ENCODE data around the gene RNF213.

The RNF213 gene

GRCh38 chr17:80348551-80349150 is 88.0 kb downstream of the RNF213 start:
- Histone ChIP-seq H4K8ac (ENCODE audit: low read depth, low read length) (no peak overlapping the region), H3K23ac (ENCODE audit: low read length) (no peak overlapping the region), H2BK12ac (ENCODE audit: low read length) (no peak overlapping the region), H3K9me3 (ENCODE audit: insufficient read depth, low read depth, low read length) (peaks cover 7% of the 10 kb centered on the region), H3K4me1 (ENCODE audit: control insufficient read depth in 1 of 2, insufficient read depth in 2 of 2, low read length in 2 of 2) (no peaks in the 10 kb centered on the region), H3K4me3 (ENCODE audit: low read depth, low read length) (no peak overlapping the region), H4K91ac (ENCODE audit: low read depth, low read length) (no peak overlapping the region), H2BK5ac (ENCODE audit: low read depth, low read length, poor library complexity) (no peak overlapping the region), H3K79me2 (ENCODE audit: control insufficient read depth, insufficient read depth, low read length, poor library complexity) (no peaks in the 10 kb centered on the region), H3K9ac (ENCODE audit: low read length) (no peak overlapping the region), H3K36me3 (ENCODE audit: control insufficient read depth in 1 of 2, insufficient read depth in 2 of 2, low read length in 2 of 2) (peaks cover 66 to 69% of the 10 kb centered on the region in 2 experiments), H2BK120ac (ENCODE audit: insufficient read depth, low read length, poor library complexity) (no peak overlapping the region), H2AK5ac (ENCODE audit: low read length) (no peak overlapping the region), H3K27ac (ENCODE audit: low read depth, low read length) (no peak overlapping the region), H3K14ac (ENCODE audit: low read length) (no peak overlapping the region), H3K79me1 (ENCODE audit: low read length) (no peaks in the 10 kb centered on the region), H3K4me2 (ENCODE audit: low read length) (no peak overlapping the region), H3K4ac (ENCODE audit: low read depth, low read length) (no peak overlapping the region), H3K18ac (ENCODE audit: low read length) (no peak overlapping the region), H3K27me3 (ENCODE audit: insufficient read depth, low read length) (no peaks in the 10 kb centered on the region), H2AFZ (ENCODE audit: insufficient read depth, low read length, poor library complexity) (no peak overlapping the region), H4K12ac (ENCODE audit: low read depth, low read length) (no peak overlapping the region)
- WGBS (ENCODE audit: extremely low coverage, insufficient coverage, insufficient read length), result no CpG with 5 or more reads among the region's 18 CpGs
- no peak for DNase-seq

DNA sequence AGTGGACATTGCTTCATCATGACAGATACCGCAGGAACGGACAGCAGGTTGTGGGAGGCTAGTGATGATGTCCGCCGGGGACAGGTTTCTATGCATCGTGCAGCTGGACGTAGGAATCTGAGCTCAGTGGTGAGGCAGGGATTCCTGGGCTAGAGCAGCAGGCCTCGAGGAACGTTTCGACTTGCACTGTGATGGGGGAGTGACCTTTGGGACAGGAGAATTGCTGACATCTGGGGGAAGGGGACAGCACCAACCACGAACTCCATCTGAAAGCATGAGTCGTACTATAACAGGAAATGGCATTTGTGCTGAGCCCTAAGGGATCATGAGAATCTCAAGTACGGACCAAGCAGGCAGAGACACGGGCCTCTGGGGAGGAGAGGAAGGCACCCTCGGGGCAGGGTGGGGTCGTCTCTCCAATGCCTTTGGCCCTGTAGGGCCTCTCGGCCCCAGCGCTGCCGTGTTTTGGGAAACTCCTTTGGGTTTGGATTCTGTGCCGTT is 88.5 kb downstream of the RNF213 start:
- no peak overlapping the region for H3K9ac ChIP-seq (ENCODE audit: low read length)
- H4K91ac ChIP-seq (ENCODE audit: low read depth, low read length), result no peak overlapping the region
- H2BK120ac ChIP-seq (ENCODE audit: insufficient read depth, low read length, poor library complexity), result no peak overlapping the region
- H4K12ac ChIP-seq (ENCODE audit: low read depth, low read length), result no peak overlapping the region
- H3K4me2 ChIP-seq (ENCODE audit: low read length), result no peak overlapping the region
- no peak overlapping the region for H3K23ac ChIP-seq (ENCODE audit: low read length)
- no peaks in the 10 kb centered on the region for H3K4me1 ChIP-seq (ENCODE audit: control insufficient read depth in 1 of 2, insufficient read depth in 2 of 2, low read length in 2 of 2)
- H3K27ac ChIP-seq (ENCODE audit: low read depth, low read length), result no peak overlapping the region
- H3K9me3 ChIP-seq (ENCODE audit: insufficient read depth, low read depth, low read length), result peaks cover 7% of the 10 kb centered on the region
- no peaks in the 10 kb centered on the region for H3K79me1 ChIP-seq (ENCODE audit: low read length)
- peak; percentile 38 to 49 for DNase-seq
- no peaks in the 10 kb centered on the region for H3K27me3 ChIP-seq (ENCODE audit: insufficient read depth, low read length)
- peaks cover 67 to 72% of the 10 kb centered on the region in 2 experiments for H3K36me3 ChIP-seq (ENCODE audit: control insufficient read depth in 1 of 2, insufficient read depth in 2 of 2, low read length in 2 of 2)
- no peak overlapping the region for H2BK12ac ChIP-seq (ENCODE audit: low read length)
- H3K4me3 ChIP-seq (ENCODE audit: low read depth, low read length), result no peak overlapping the region
- no peak overlapping the region for H2AK5ac ChIP-seq (ENCODE audit: low read length)
- no peak overlapping the region for H3K18ac ChIP-seq (ENCODE audit: low read length)
- H4K8ac ChIP-seq (ENCODE audit: low read depth, low read length), result no peak overlapping the region
- no peak overlapping the region for H2BK5ac ChIP-seq (ENCODE audit: low read depth, low read length, poor library complexity)
- no peaks in the 10 kb centered on the region for H3K79me2 ChIP-seq (ENCODE audit: control insufficient read depth, insufficient read depth, low read length, poor library complexity)
- no CpG with 5 or more reads among the region's 19 CpGs for WGBS (ENCODE audit: extremely low coverage, insufficient coverage, insufficient read length)
- H3K14ac ChIP-seq (ENCODE audit: low read length), result no peak overlapping the region
- H2AFZ ChIP-seq (ENCODE audit: insufficient read depth, low read length, poor library complexity), result no peak overlapping the region
- H3K4ac ChIP-seq (ENCODE audit: low read depth, low read length), result no peak overlapping the region

GRCh38 chr17:80349751-80350150 is 89.1 kb downstream of the RNF213 start:
- Histone ChIP-seq H4K8ac (ENCODE audit: low read depth, low read length) (no peak overlapping the region), H3K36me3 (ENCODE audit: control insufficient read depth in 1 of 2, insufficient read depth in 2 of 2, low read length in 2 of 2) (peaks cover 68 to 74% of the 10 kb centered on the region in 2 experiments), H3K23ac (ENCODE audit: low read length) (no peak overlapping the region), H3K4me1 (ENCODE audit: control insufficient read depth in 1 of 2, insufficient read depth in 2 of 2, low read length in 2 of 2) (no peaks in the 10 kb centered on the region), H2AK5ac (ENCODE audit: low read length) (no peak overlapping the region), H3K79me2 (ENCODE audit: control insufficient read depth, insufficient read depth, low read length, poor library complexity) (no peaks in the 10 kb centered on the region), H3K18ac (ENCODE audit: low read length) (no peak overlapping the region), H3K27me3 (ENCODE audit: insufficient read depth, low read length) (no peaks in the 10 kb centered on the region), H4K12ac (ENCODE audit: low read depth, low read length) (no peak overlapping the region), H3K4me3 (ENCODE audit: low read depth, low read length) (no peak overlapping the region), H3K27ac (ENCODE audit: low read depth, low read length) (no peak overlapping the region), H3K14ac (ENCODE audit: low read length) (no peak overlapping the region), H2AFZ (ENCODE audit: insufficient read depth, low read length, poor library complexity) (no peak overlapping the region), H2BK120ac (ENCODE audit: insufficient read depth, low read length, poor library complexity) (no peak overlapping the region), H3K9ac (ENCODE audit: low read length) (no peak overlapping the region), H3K4me2 (ENCODE audit: low read length) (no peak overlapping the region), H4K91ac (ENCODE audit: low read depth, low read length) (no peak overlapping the region), H2BK5ac (ENCODE audit: low read depth, low read length, poor library complexity) (no peak overlapping the region), H3K79me1 (ENCODE audit: low read length) (no peaks in the 10 kb centered on the region), H2BK12ac (ENCODE audit: low read length) (no peak overlapping the region), H3K4ac (ENCODE audit: low read depth, low read length) (no peak overlapping the region), H3K9me3 (ENCODE audit: insufficient read depth, low read depth, low read length) (peaks cover 7% of the 10 kb centered on the region)
- WGBS (ENCODE audit: extremely low coverage, insufficient coverage, insufficient read length), result no CpG with 5 or more reads among the region's 18 CpGs
- DNase-seq, result no peak

DNA sequence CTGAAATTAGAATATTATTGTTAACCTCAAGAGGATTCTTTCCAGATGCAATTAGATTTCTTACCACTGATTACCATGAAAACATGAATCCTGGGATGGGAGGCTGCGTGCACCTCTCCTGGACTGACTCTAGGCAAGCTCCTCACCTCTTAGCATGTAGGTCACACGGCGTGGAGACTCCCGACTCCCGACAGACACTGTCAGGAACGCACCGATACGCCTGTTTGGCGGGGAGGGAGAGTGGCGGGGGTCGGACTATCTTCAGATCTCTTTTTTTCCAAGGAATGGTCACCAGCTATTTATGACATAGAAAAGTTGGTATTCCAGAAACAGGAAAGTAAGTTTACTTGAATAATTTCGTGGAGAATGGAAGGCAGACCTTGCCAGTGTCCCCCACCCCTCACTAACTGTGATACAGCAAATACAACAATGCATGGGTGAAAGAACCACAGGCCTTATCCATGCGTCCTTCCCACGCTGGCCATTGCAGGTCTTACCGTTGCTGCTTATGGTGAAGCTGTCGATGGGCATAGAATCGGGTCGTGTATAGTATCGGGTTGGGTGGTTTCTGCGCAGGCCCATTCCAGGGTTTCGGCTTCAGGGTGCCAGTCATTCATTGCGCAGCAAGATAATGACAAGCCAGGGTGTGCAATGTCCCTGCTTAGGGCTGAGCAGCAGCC is 91.7 kb downstream of the RNF213 start:
- no peak overlapping the region for H3K27ac ChIP-seq (ENCODE audit: low read depth, low read length)
- H3K36me3 ChIP-seq (ENCODE audit: control insufficient read depth in 1 of 2, insufficient read depth in 2 of 2, low read length in 2 of 2), result peaks cover 46 to 56% of the 10 kb centered on the region in 2 experiments
- no peak overlapping the region for H2AFZ ChIP-seq (ENCODE audit: insufficient read depth, low read length, poor library complexity)
- no peak overlapping the region for H3K4ac ChIP-seq (ENCODE audit: low read depth, low read length)
- H2BK120ac ChIP-seq (ENCODE audit: insufficient read depth, low read length, poor library complexity), result no peak overlapping the region
- no peak overlapping the region for H4K8ac ChIP-seq (ENCODE audit: low read depth, low read length)
- no peaks in the 10 kb centered on the region for H3K79me1 ChIP-seq (ENCODE audit: low read length)
- no peak overlapping the region for H3K23ac ChIP-seq (ENCODE audit: low read length)
- no peak overlapping the region for H3K4me3 ChIP-seq (ENCODE audit: low read depth, low read length)
- H3K14ac ChIP-seq (ENCODE audit: low read length), result no peak overlapping the region
- no peak overlapping the region for H4K12ac ChIP-seq (ENCODE audit: low read depth, low read length)
- H3K4me2 ChIP-seq (ENCODE audit: low read length), result no peak overlapping the region
- no peaks in the 10 kb centered on the region for H3K9me3 ChIP-seq (ENCODE audit: insufficient read depth, low read depth, low read length)
- WGBS (ENCODE audit: extremely low coverage, insufficient coverage, insufficient read length), result no CpG with 5 or more reads among the region's 22 CpGs
- no peaks in the 10 kb centered on the region for H3K79me2 ChIP-seq (ENCODE audit: control insufficient read depth, insufficient read depth, low read length, poor library complexity)
- no peaks in the 10 kb centered on the region for H3K27me3 ChIP-seq (ENCODE audit: insufficient read depth, low read length)
- H3K9ac ChIP-seq (ENCODE audit: low read length), result no peak overlapping the region
- no peak for DNase-seq
- no peak overlapping the region for H3K18ac ChIP-seq (ENCODE audit: low read length)
- H3K4me1 ChIP-seq (ENCODE audit: control insufficient read depth in 1 of 2, insufficient read depth in 2 of 2, low read length in 2 of 2), result no peaks in the 10 kb centered on the region
- H2BK12ac ChIP-seq (ENCODE audit: low read length), result no peak overlapping the region
- H2BK5ac ChIP-seq (ENCODE audit: low read depth, low read length, poor library complexity), result no peak overlapping the region
- no peak overlapping the region for H4K91ac ChIP-seq (ENCODE audit: low read depth, low read length)
- no peak overlapping the region for H2AK5ac ChIP-seq (ENCODE audit: low read length)
